ENCODE data around the gene STOML2. TPM values are rescaled to one million over a fixed set of nuclear protein-coding genes. Genes with fewer than 3 reads are reported as not detected.

The STOML2 gene
- total RNA-seq, 1 experiment from 2014 or later = 175 TPM

- Histone ChIP-seq H2AFZ (ENCODE audit: low read length) (no peak overlapping the region), H3K9me3 (ENCODE audit: low read length) (no peaks in the 10 kb centered on the region), H3K27ac (ENCODE audit: low read length) (no peak overlapping the region), H3K4me3 (ENCODE audit: low read length) (no peak overlapping the region), H3F3A (ENCODE audit: low read length, unreplicated experiment) (no peaks in the 10 kb centered on the region), H3K9me2 (replicated peaks; ENCODE audit: low read length) (no peaks in the 10 kb centered on the region), H4K20me1 (ENCODE audit: low read length) (no peaks in the 10 kb centered on the region), H3K9ac (ENCODE audit: low read length) (no peak overlapping the region), H3K4me2 (ENCODE audit: low read length) (no peak overlapping the region), H3K27me3 (ENCODE audit: low read length) (no peaks in the 10 kb centered on the region), H3K4me1 (ENCODE audit: insufficient read depth, low read length) (no peaks in the 10 kb centered on the region), H3K79me2 (ENCODE audit: low read length) (no peaks in the 10 kb centered on the region), H3K36me3 (ENCODE audit: low read depth, low read length) (no peaks in the 10 kb centered on the region)
- intact Hi-C loops (cut with micrococcal nuclease) = no loop called here
- POLR2A ChIA-PET (ENCODE audit: unreplicated experiment) = no interaction called here
- no TSS peak for BruUV-seq (replicated peaks)
- CTCF ChIA-PET = no interaction called here
- ATAC-seq = no peak
- TF ChIP-seq EZH2 (IDR thresholded peaks at IDR 0.05; ENCODE audit: low read length, unreplicated experiment) (no peak), EZH2phosphoT487 (IDR thresholded peaks at IDR 0.05; ENCODE audit: borderline replicate concordance, low read length) (no peak), CTCF (conservative IDR thresholded peaks at IDR 0.05; ENCODE audit: low read depth, low read length) (no peak)
- no peak for DNase-seq
Observed at GRCh38 chr9:35134920-35135319, 32.0 kb upstream of the STOML2 start.

GRCh38 chr9:35116898-35117551, 14.1 kb upstream of the STOML2 start:
- Histone ChIP-seq H3K36me3 (ENCODE audit: low read depth, low read length) (no peaks in the 10 kb centered on the region; the same call in 1 of the 2 replicates), H4K20me1 (ENCODE audit: low read length) (no peaks in the 10 kb centered on the region), H3K4me2 (ENCODE audit: low read length) (peak overlapping the region; percentile 99), H3K9me3 (ENCODE audit: low read length) (no peaks in the 10 kb centered on the region), H2AFZ (ENCODE audit: low read length) (peak overlapping the region; percentile 93), H3K27me3 (ENCODE audit: low read length) (no peaks in the 10 kb centered on the region), H3K9ac (ENCODE audit: low read length) (peak overlapping the region; percentile 54; the same call in 1 of the 2 replicates), H3K4me1 (ENCODE audit: insufficient read depth, low read length) (peaks cover 32% of the 10 kb centered on the region), H3K79me2 (ENCODE audit: low read length) (no peaks in the 10 kb centered on the region), H3K4me3 (ENCODE audit: low read length) (peak overlapping the region; percentile 83), H3K27ac (ENCODE audit: low read length) (peak overlapping the region; percentile 36), H3F3A (ENCODE audit: low read length, unreplicated experiment) (no peaks in the 10 kb centered on the region), H3K9me2 (replicated peaks; ENCODE audit: low read length) (no peaks in the 10 kb centered on the region)
- TF ChIP-seq EZH2phosphoT487 (IDR thresholded peaks at IDR 0.05; ENCODE audit: borderline replicate concordance, low read length) (no peak), EZH2 (IDR thresholded peaks at IDR 0.05; ENCODE audit: low read length, unreplicated experiment) (no peak), CTCF (conservative IDR thresholded peaks at IDR 0.05; ENCODE audit: low read depth, low read length) (peak; percentile 87)
- peak; percentile 53 for ATAC-seq
- ChIA-PET CTCF (interaction anchor here (0.7 to 1.7 kb wide), 2 partner anchors 142 to 268 kb away, joined by 3 to 11 read pairs; no protein-coding TSS in a partner anchor), POLR2A (ENCODE audit: unreplicated experiment) (interaction anchor here (0.6 kb wide), 1 partner anchor 157 kb away, joined by 3 read pairs; no protein-coding TSS in a partner anchor)
- intact Hi-C loops (cut with micrococcal nuclease) = loop anchor here (1.0 to 5.0 kb wide), 5 partner anchors 45 to 435 kb away; partner anchors contain the start of gene UNC13B
- no TSS peak for BruUV-seq (replicated peaks)
- DNase-seq = peak; percentile 89

GRCh38 chr9:35116539-35116897, 13.6 kb upstream of the STOML2 start:
- Histone ChIP-seq H3K9me3 (ENCODE audit: low read length) (no peaks in the 10 kb centered on the region), H3K27ac (ENCODE audit: low read length) (peak overlapping the region; percentile 36), H3K9ac (ENCODE audit: low read length) (peak overlapping the region; percentile 54), H3K4me3 (ENCODE audit: low read length) (peak overlapping the region; percentile 83), H3K27me3 (ENCODE audit: low read length) (no peaks in the 10 kb centered on the region), H4K20me1 (ENCODE audit: low read length) (no peaks in the 10 kb centered on the region), H3K9me2 (replicated peaks; ENCODE audit: low read length) (no peaks in the 10 kb centered on the region), H3K4me1 (ENCODE audit: insufficient read depth, low read length) (peaks cover 36% of the 10 kb centered on the region), H3K79me2 (ENCODE audit: low read length) (no peaks in the 10 kb centered on the region), H2AFZ (ENCODE audit: low read length) (peak overlapping the region; percentile 93), H3K36me3 (ENCODE audit: low read depth, low read length) (no peaks in the 10 kb centered on the region; the same call in 1 of the 2 replicates), H3K4me2 (ENCODE audit: low read length) (peak overlapping the region; percentile 99), H3F3A (ENCODE audit: low read length, unreplicated experiment) (no peaks in the 10 kb centered on the region)
- no peak for TF ChIP-seq CTCF (conservative IDR thresholded peaks at IDR 0.05; ENCODE audit: low read depth, low read length)
- TF ChIP-seq EZH2phosphoT487 (IDR thresholded peaks at IDR 0.05; ENCODE audit: borderline replicate concordance, low read length) = no peak
- TF ChIP-seq EZH2 (IDR thresholded peaks at IDR 0.05; ENCODE audit: low read length, unreplicated experiment) = no peak
- BruUV-seq (replicated peaks) = TSS peak; percentile 21
- intact Hi-C loops (cut with micrococcal nuclease) = loop anchor here (1.0 to 5.0 kb wide), 5 partner anchors 46 to 436 kb away; partner anchors contain the start of gene UNC13B
- DNase-seq (no peak), ATAC-seq (peak; percentile 2)
- ChIA-PET CTCF (interaction anchor here (1.7 kb wide), 1 partner anchor 142 kb away, joined by 11 read pairs; no protein-coding TSS in a partner anchor), POLR2A (ENCODE audit: unreplicated experiment) (interaction anchor here (0.6 kb wide), 1 partner anchor 157 kb away, joined by 3 read pairs; no protein-coding TSS in a partner anchor)
